B cell (primary cell): ENCODE measurements around the gene PRAMEF20. TPM values are rescaled to one million over a fixed set of nuclear protein-coding genes. Genes with fewer than 3 reads are reported as not detected.

Source experiments
- ATAC-seq: fragments of 200-7000 bp; cut with Tn5 transposase; one replicate; pipeline ENCODE4 v1.10.0; 2021; ENCODE audit warnings: low read depth, mild to moderate bottlenecking, moderate number of reproducible peaks, moderate library complexity
- CTCF ChIA-PET: fragments of 350-600 bp; sonication (Branson Sonifier 250); formaldehyde crosslinking; loops from one replicate; lab custom pipeline; 2021; ENCODE audit warnings: antibody characterized with exemption, inconsistent platforms; lab: Charles Lee
- POLR2A ChIA-PET: fragments of 350-600 bp; sonication (Branson Sonifier 250); formaldehyde crosslinking; loops from one replicate; lab custom pipeline; 2021; ENCODE audit warnings: antibody characterized with exemption; lab: Charles Lee
- DNase-seq: peaks from one replicate; pipeline ENCODE4 v3.0.0; 2013
- H2AFZ ChIP-seq: 2 replicates; pipeline ENCODE4 v1.6.1; 2012; ENCODE audit warnings: mild to moderate bottlenecking, low read depth, low read length; ENCODE audit not compliant: insufficient read depth, poor library complexity, severe bottlenecking
- H3K27ac ChIP-seq, 2 donors: 1 replicate in 1 of 2; 2 replicates in 1 of 2; pipeline ENCODE4 v1.5.1; 2012 to 2013; ENCODE audit warnings: low read length in 2 of 2, mild to moderate bottlenecking in 2 of 2, moderate library complexity in 1 of 2
- H3K27me3 ChIP-seq, 4 experiments: fragments of 200-600 bp in 1 of 4; sonication (generic) in 1 of 4; replicated peaks in 1 of 4; 1 replicate in 2 of 4; 2 replicates in 2 of 4; pipeline versions ENCODE4 v1.6.1 to v1.7.0; 2013 to 2016; ENCODE audit warnings: low read length in 3 of 4, mild to moderate bottlenecking in 2 of 4, mixed read lengths in 1 of 4, moderate library complexity in 1 of 4; ENCODE audit not compliant: insufficient read depth in 4 of 4, control insufficient read depth in 3 of 4; ENCODE audit errors: control extremely low read depth in 1 of 4
- H3K36me3 ChIP-seq, 2 experiments: replicated peaks in 1 of 2; 1 replicate in 1 of 2; 2 replicates in 1 of 2; pipeline versions ENCODE4 v1.6.1 to v1.7.1; 2013; ENCODE audit warnings: low read length in 1 of 2; ENCODE audit not compliant: insufficient read depth in 2 of 2, control insufficient read depth in 1 of 2; ENCODE audit errors: control extremely low read depth in 1 of 2, extremely low read depth in 1 of 2
- H3K4me1 ChIP-seq, 2 donors: fragments of 200-600 bp in 1 of 2; sonication (generic) in 1 of 2; 1 replicate in 1 of 2; 2 replicates in 1 of 2; pipeline versions ENCODE4 v1.5.1 to v1.6.1; 2013 to 2017; ENCODE audit warnings: low read length in 2 of 2; ENCODE audit not compliant: control insufficient read depth in 2 of 2, insufficient read depth in 2 of 2
- H3K4me2 ChIP-seq: replicated peaks from 2 replicates; pipeline ENCODE3; 2012; ENCODE audit warnings: mild to moderate bottlenecking, low read depth, low read length; ENCODE audit not compliant: poor library complexity, severe bottlenecking
- H3K4me3 ChIP-seq, 5 experiments: fragments of 200-600 bp in 1 of 5; sonication (generic) in 1 of 5; 1 replicate in 3 of 5; 2 replicates in 2 of 5; pipeline versions ENCODE4 v1.5.1 to v1.7.0; 2011 to 2016; ENCODE audit warnings: low read length in 4 of 5, mild to moderate bottlenecking in 4 of 5, low read depth in 2 of 5, control low read depth in 1 of 5, moderate library complexity in 1 of 5; ENCODE audit not compliant: insufficient read depth in 1 of 5; ENCODE audit errors: control extremely low read depth in 1 of 5, extremely low read depth in 1 of 5
- H3K79me2 ChIP-seq: fragments of 200-600 bp; sonication (generic); one replicate; pipeline ENCODE4 v1.6.0; 2016; ENCODE audit warnings: low read length; ENCODE audit not compliant: control insufficient read depth, insufficient read depth
- H3K9ac ChIP-seq: fragments of 200-600 bp; sonication (generic); 2 replicates; pipeline ENCODE4 v1.6.1; 2017; ENCODE audit warnings: mild to moderate bottlenecking, low read length, moderate library complexity
- H3K9me3 ChIP-seq, 3 donors: one replicate each; pipeline versions ENCODE4 v1.6.1 to v1.7.1; 2013; ENCODE audit warnings: low read length in 2 of 3; ENCODE audit not compliant: control insufficient read depth in 2 of 3, insufficient read depth in 1 of 3; ENCODE audit errors: control extremely low read depth in 1 of 3
- H4K20me1 ChIP-seq: 2 replicates; pipeline ENCODE4 v1.6.0; 2012; ENCODE audit warnings: mild to moderate bottlenecking, low read length; ENCODE audit not compliant: insufficient read depth, control insufficient read depth, poor library complexity, severe bottlenecking
- H3K27ac Mint-ChIP-seq: one replicate; pipeline ENCODE4 v1.8.0; 2021; ENCODE audit warnings: mixed read lengths
- H3K27me3 Mint-ChIP-seq: one replicate; pipeline ENCODE4 v1.8.0; 2021; ENCODE audit warnings: mixed read lengths
- H3K4me1 Mint-ChIP-seq: one replicate; pipeline ENCODE4 v1.8.0; 2021; ENCODE audit warnings: mixed read lengths
- H3K4me3 Mint-ChIP-seq: one replicate; pipeline ENCODE4 v1.8.0; 2021; ENCODE audit warnings: mixed read lengths
- H3K9me3 Mint-ChIP-seq: one replicate; pipeline ENCODE4 v1.8.0; 2022; ENCODE audit warnings: mixed read lengths; ENCODE audit not compliant: insufficient read depth
- EZH2 ChIP-seq: IDR thresholded peaks from 2 replicates; pipeline ENCODE4 v1.6.1; 2012; ENCODE audit warnings: borderline replicate concordance, low read depth, mild to moderate bottlenecking, moderate library complexity, low read length; ENCODE audit not compliant: insufficient read depth, poor library complexity, severe bottlenecking
- WGBS: methylation state at CpG from one replicate; pipeline ENCODE4 v1.1.5; 2013; ENCODE audit warnings: missing lambda C conversion rate; ENCODE audit not compliant: insufficient coverage; 5-methylcytosine and 5-hydroxymethylcytosine counted together
- intact Hi-C: fragments of 100-400 bp; cut with micrococcal nuclease; formaldehyde crosslinking; loops from one replicate; pipeline ENCODE4 v1.10.0; 2022
- polyA plus RNA-seq: library from polyadenylated mRNA; depleted of rRNA; stranded (reverse); fragments of >200 nt; gene quantifications from 2 replicates; pipeline ENCODE4 v1.2.3, GENCODE V29; 2012
- total RNA-seq, 2 donors: library from RNA; stranded (reverse); fragments of 120-200 nt in 1 of 2; gene quantifications; 1 replicate in 1 of 2; 2 replicates in 1 of 2; pipeline versions ENCODE4 v1.2.3 to v1.2.4, GENCODE V29; 2013 to 2022
- TF ChIP-seq, protein P1 (sequence below): fragments of 200-600 bp; IDR thresholded peaks from one replicate; pipeline ENCODE4 v1.8.0; 2022; ENCODE audit warnings: antibody characterized with exemption, mild to moderate bottlenecking

The PRAMEF20 gene
- total and polyA plus RNA-seq, 2 donors (not counting 1 experiment from before 2014, with no cell fraction given), result not detected

DNA sequence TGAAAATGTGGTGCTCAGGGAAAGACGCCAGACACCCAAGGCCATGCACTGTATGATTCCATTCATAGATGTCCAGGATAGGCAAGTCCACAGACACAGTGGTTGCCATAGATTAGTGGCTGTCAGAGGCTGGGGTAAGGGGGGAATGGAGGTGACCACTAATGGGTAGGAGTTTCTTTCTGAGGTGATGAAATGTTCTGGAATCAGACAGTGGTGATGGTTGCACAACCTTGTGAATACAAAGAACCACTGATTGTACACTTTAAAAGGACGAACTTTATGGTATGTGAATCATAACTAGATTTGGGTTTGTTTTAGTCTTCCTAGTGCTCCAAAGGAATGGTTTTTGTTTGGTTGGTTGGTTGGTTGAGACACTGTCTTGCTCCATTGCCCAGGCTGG lies 51.7 kb downstream of the PRAMEF20 start:
- H3K9ac ChIP-seq, result no peak overlapping the region
- H3K9me3 ChIP-seq, result no peaks in the 10 kb centered on the region
- Mint-ChIP-seq H3K4me1 (no peaks in the 10 kb centered on the region), H3K27me3 (peaks cover 15% of the 10 kb centered on the region), H3K9me3 (no peaks in the 10 kb centered on the region), H3K4me3 (no peak overlapping the region), H3K27ac (no peak overlapping the region)
- DNase-seq (no peak), ATAC-seq (no peak)
- H3K36me3 ChIP-seq, result no peaks in the 10 kb centered on the region
- 94% methylated on average over 1 of the region's 2 CpGs for WGBS
- no peak overlapping the region for H3K4me2 ChIP-seq
- no peak overlapping the region for H3K4me3 ChIP-seq
- no peak overlapping the region for H2AFZ ChIP-seq
- no peaks in the 10 kb centered on the region for H3K4me1 ChIP-seq
- no peak overlapping the region for H3K27ac ChIP-seq
- intact Hi-C loops, result no loop called here
- CTCF ChIA-PET, result no interaction called here
- TF ChIP-seq EZH2, result no peak
- TF ChIP-seq, protein P1, sequence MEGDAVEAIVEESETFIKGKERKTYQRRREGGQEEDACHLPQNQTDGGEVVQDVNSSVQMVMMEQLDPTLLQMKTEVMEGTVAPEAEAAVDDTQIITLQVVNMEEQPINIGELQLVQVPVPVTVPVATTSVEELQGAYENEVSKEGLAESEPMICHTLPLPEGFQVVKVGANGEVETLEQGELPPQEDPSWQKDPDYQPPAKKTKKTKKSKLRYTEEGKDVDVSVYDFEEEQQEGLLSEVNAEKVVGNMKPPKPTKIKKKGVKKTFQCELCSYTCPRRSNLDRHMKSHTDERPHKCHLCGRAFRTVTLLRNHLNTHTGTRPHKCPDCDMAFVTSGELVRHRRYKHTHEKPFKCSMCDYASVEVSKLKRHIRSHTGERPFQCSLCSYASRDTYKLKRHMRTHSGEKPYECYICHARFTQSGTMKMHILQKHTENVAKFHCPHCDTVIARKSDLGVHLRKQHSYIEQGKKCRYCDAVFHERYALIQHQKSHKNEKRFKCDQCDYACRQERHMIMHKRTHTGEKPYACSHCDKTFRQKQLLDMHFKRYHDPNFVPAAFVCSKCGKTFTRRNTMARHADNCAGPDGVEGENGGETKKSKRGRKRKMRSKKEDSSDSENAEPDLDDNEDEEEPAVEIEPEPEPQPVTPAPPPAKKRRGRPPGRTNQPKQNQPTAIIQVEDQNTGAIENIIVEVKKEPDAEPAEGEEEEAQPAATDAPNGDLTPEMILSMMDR, result no peak
- H3K79me2 ChIP-seq, result no peaks in the 10 kb centered on the region
- no peaks in the 10 kb centered on the region for H4K20me1 ChIP-seq
- POLR2A ChIA-PET, result no interaction called here
- H3K27me3 ChIP-seq, result no peaks in the 10 kb centered on the region

DNA sequence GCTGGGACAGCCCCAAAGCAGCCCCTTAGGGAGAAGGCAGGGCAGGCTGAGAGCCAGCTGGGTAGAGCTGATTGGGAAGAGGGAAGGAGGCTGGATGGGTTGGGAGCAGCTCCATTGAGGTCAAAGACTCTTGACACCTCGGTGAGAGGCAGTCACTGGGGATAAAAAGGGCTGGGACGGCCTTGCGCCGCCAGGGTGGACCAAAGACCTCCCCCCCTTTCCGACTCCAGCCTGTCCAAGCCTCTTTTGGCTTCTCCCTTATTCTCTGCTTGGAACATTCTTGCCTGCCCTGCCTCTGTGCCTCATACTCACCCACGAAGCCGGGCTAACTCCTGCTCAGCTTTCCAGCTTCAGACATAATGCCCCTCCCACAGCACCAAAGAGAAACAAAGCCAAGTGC lies 52.4 kb downstream of the PRAMEF20 start:
- ATAC-seq (no peak), DNase-seq (no peak)
- Mint-ChIP-seq H3K9me3 (no peaks in the 10 kb centered on the region), H3K27ac (no peak overlapping the region), H3K27me3 (peaks cover 15% of the 10 kb centered on the region), H3K4me1 (no peaks in the 10 kb centered on the region), H3K4me3 (no peak overlapping the region)
- no peak overlapping the region for H3K27ac ChIP-seq
- H3K36me3 ChIP-seq, result no peaks in the 10 kb centered on the region
- POLR2A ChIA-PET, result no interaction called here
- CTCF ChIA-PET, result no interaction called here
- no peak overlapping the region for H3K4me3 ChIP-seq
- no peaks in the 10 kb centered on the region for H3K27me3 ChIP-seq
- H4K20me1 ChIP-seq, result no peaks in the 10 kb centered on the region
- 77% methylated on average over 6 of the region's 7 CpGs for WGBS
- TF ChIP-seq, protein P1, result no peak
- no peak for TF ChIP-seq EZH2
- H2AFZ ChIP-seq, result no peak overlapping the region
- H3K79me2 ChIP-seq, result no peaks in the 10 kb centered on the region
- intact Hi-C loops, result no loop called here
- no peak overlapping the region for H3K4me2 ChIP-seq
- H3K4me1 ChIP-seq, result no peaks in the 10 kb centered on the region
- no peak overlapping the region for H3K9ac ChIP-seq
- H3K9me3 ChIP-seq, result no peaks in the 10 kb centered on the region
